ENCODE measurements around the gene NPNT. TPM values are rescaled to one million over a fixed set of nuclear protein-coding genes. Genes with fewer than 3 reads are reported as not detected.

NPNT gene
- total RNA-seq, 1 donor = not detected

DNA sequence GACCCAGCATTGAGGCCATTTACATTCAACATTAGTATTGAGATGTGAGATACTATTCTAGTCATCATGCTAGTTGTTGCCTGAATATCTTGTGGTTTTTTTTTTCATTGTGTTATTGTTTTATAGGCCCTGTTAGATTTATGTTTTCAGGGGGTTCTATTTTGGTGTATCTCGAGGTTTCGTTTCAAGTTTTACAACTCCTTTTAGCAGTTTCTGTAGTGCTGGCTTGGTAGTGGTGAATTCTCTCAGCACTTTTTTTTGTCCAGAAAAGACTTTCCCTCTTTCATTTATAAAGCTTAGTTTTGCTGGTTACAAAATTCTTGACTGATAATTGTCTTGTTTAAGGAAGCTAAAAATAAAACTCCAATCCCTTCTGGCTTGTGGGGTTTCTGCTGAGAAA lies 115.5 kb downstream of the NPNT start:
- no peak for DNase-seq (ENCODE audit: low read depth in 2 of 3, low spot score in 2 of 3)

- DNase-seq (ENCODE audit: low read depth in 2 of 3, low spot score in 2 of 3) = no peak
These were observed 116.1 kb downstream of the NPNT start for GRCh38 chr4:106011387-106011786.

GRCh38 chr4:106017975-106018374 lies 122.7 kb downstream of the NPNT start:
- DNase-seq (ENCODE audit: low read depth in 2 of 3, low spot score in 2 of 3) = no peak

- DNase-seq (ENCODE audit: low read depth in 2 of 3, low spot score in 2 of 3) = no peak
These were observed 124.5 kb downstream of the NPNT start for GRCh38 chr4:106019771-106020170.

Other genes starting within 250 kb of the NPNT start
- gene INTS12, start 186.8 kb upstream of the NPNT start, total RNA-seq = 13.7 TPM
- gene GSTCD, start 186.7 kb upstream of the NPNT start, total RNA-seq = 9.2 TPM

All from hematopoietic multipotent progenitor cell (in vitro differentiated cells).